A549 (cell line): ENCODE data around the gene SLC9C2. TPM values are rescaled to one million over a fixed set of nuclear protein-coding genes. Genes with fewer than 3 reads are reported as not detected.

Experiments used
- ATAC-seq, 2 experiments: fragments of 200-7000 bp in 1 of 2; fragments of >200 bp in 1 of 2; cut with Nextera tagmentation in 1 of 2; cut with Tn5 transposase in 1 of 2; 3 replicates each; pipeline versions ENCODE4 v1.8.0 to v1.9.1; 2018 to 2020; ENCODE audit warnings: mild to moderate bottlenecking in 1 of 2, moderate library complexity in 1 of 2
- CTCF ChIA-PET: fragments of 300-600 bp; sonication (Branson Sonifier 250); formaldehyde crosslinking; extraction: SDS; loops from one replicate; lab custom pipeline; 2021; ENCODE audit warnings: antibody characterized with exemption, inconsistent platforms; lab: Yijun Ruan, JAX
- POLR2A ChIA-PET: fragments of 350-600 bp; formaldehyde crosslinking; extraction: SDS; loops from one replicate; lab custom pipeline; 2021; ENCODE audit warnings: antibody characterized with exemption, inconsistent platforms; lab: Yijun Ruan, JAX
- DNase-seq, 2 experiments: peaks; one replicate each; pipeline versions ENCODE4 v3.0.0 to v3.0.0-alpha.2; 2011 to 2016; ENCODE audit warnings: low read depth in 1 of 2, low spot score in 1 of 2
- FAIRE-seq: peaks from 2 replicates; lab custom pipeline; 2011; peaks lifted over from hg19 to GRCh38; lab: Jason Lieb, UNC
- H3K27ac ChIP-seq, 2 experiments: fragments of >200 bp; sonication (Bioruptor Twin); formaldehyde crosslinking; 3 replicates each; pipeline ENCODE4 v1.5.1; 2016 to 2017
- H3K4me1 ChIP-seq: fragments of >200 bp; sonication (Bioruptor Twin); formaldehyde crosslinking; 3 replicates; pipeline ENCODE4 v1.6.1; 2016
- H3K4me2 ChIP-seq: fragments of >200 bp; sonication (Bioruptor Twin); formaldehyde crosslinking; 3 replicates; pipeline ENCODE4 v1.6.1; 2016
- H3K4me3 ChIP-seq: fragments of >200 bp; sonication (Bioruptor Twin); formaldehyde crosslinking; 3 replicates; pipeline ENCODE4 v1.5.1; 2016
- H3K9me3 ChIP-seq: fragments of >200 bp; sonication (Bioruptor Twin); formaldehyde crosslinking; 3 replicates; pipeline ENCODE4 v1.6.1; 2016
- BCL3 ChIP-seq: fragments of >200 bp; sonication (Bioruptor Twin); formaldehyde crosslinking; IDR thresholded peaks from 3 replicates; pipeline ENCODE4 v1.6.1; 2016
- BHLHE40 ChIP-seq: IDR thresholded peaks from 2 replicates; pipeline ENCODE4 v1.6.1; 2012; ENCODE audit warnings: low read depth, low read length, inconsistent platforms
- CEBPB ChIP-seq, 2 experiments: fragments of >200 bp in 1 of 2; sonication (Bioruptor Twin) in 1 of 2; formaldehyde crosslinking in 1 of 2; IDR thresholded peaks; 2 replicates each; pipeline ENCODE4 v1.6.1; 2012 to 2016
- CHD2 ChIP-seq: fragments of 150-350 bp; IDR thresholded peaks from 2 replicates; pipeline ENCODE4 v1.6.1; 2014; ENCODE audit warnings: low read length; ENCODE audit not compliant: partially characterized antibody
- CTCF ChIP-seq: fragments of >200 bp; sonication (Bioruptor Twin); formaldehyde crosslinking; IDR thresholded peaks from 3 replicates; pipeline ENCODE4 v1.5.1; 2016
- E2F6 ChIP-seq: IDR thresholded peaks from 2 replicates; pipeline ENCODE4 v1.6.1; 2012; ENCODE audit warnings: low read depth, borderline replicate concordance
- EHMT2 ChIP-seq: fragments of 200-600 bp; sonication (generic); IDR thresholded peaks from 2 replicates; pipeline ENCODE4 v1.6.1; 2016; ENCODE audit warnings: antibody characterized with exemption, low read depth, mild to moderate bottlenecking, moderate library complexity
- FOSL2 ChIP-seq, 2 experiments: fragments of 450-650 bp in 1 of 2; fragments of >200 bp in 1 of 2; sonication (Bioruptor Twin) in 1 of 2; formaldehyde crosslinking; IDR thresholded peaks; 2 replicates each; pipeline versions ENCODE4 v1.5.0 to v1.6.1; 2016 to 2020; ENCODE audit warnings: mild to moderate bottlenecking in 1 of 2, moderate library complexity in 1 of 2
- FOXS1 ChIP-seq: fragments of 250-450 bp; sonication (Bioruptor Pico); IDR thresholded peaks from 2 replicates; pipeline ENCODE4 v1.5.0; 2020; ENCODE audit warnings: mild to moderate bottlenecking, moderate library complexity
- GATA3 ChIP-seq: IDR thresholded peaks from 2 replicates; pipeline ENCODE4 v1.6.1; 2012; ENCODE audit warnings: borderline replicate concordance
- HEYL ChIP-seq: fragments of 250-450 bp; sonication (Bioruptor Pico); IDR thresholded peaks from 2 replicates; pipeline ENCODE4 v1.8.0; 2021; ENCODE audit warnings: mild to moderate bottlenecking, moderate library complexity
- HOXB13 ChIP-seq: fragments of 250-450 bp; sonication (Bioruptor Pico); IDR thresholded peaks from 2 replicates; pipeline ENCODE4 v1.5.0; 2020; ENCODE audit warnings: low read depth, mild to moderate bottlenecking, moderate library complexity
- HOXB5 ChIP-seq: fragments of 250-450 bp; sonication (Bioruptor Pico); IDR thresholded peaks from 2 replicates; pipeline ENCODE4 v1.5.0; 2020; ENCODE audit warnings: mild to moderate bottlenecking, moderate library complexity
- JUN ChIP-seq, 2 experiments: fragments of >200 bp; sonication (Bioruptor Twin); formaldehyde crosslinking; IDR thresholded peaks; 2 replicates in 1 of 2; 3 replicates in 1 of 2; pipeline ENCODE4 v1.6.1; 2016 to 2017
- KDM1A ChIP-seq: fragments of 200-600 bp; sonication (generic); IDR thresholded peaks from 2 replicates; pipeline ENCODE4 v1.6.1; 2016; ENCODE audit warnings: low read depth, mild to moderate bottlenecking
- MAFK ChIP-seq: fragments of 450-650 bp; IDR thresholded peaks from 2 replicates; pipeline ENCODE4 v1.6.1; 2014; ENCODE audit not compliant: partially characterized antibody
- MAX ChIP-seq: IDR thresholded peaks from 2 replicates; pipeline ENCODE4 v1.6.1; 2012
- MAZ ChIP-seq: fragments of 150-350 bp; IDR thresholded peaks from 2 replicates; pipeline ENCODE4 v1.6.1; 2014; ENCODE audit warnings: antibody characterized with exemption, low read depth, low read length, borderline replicate concordance
- NR3C1 ChIP-seq: fragments of >200 bp; sonication (Bioruptor Twin); formaldehyde crosslinking; IDR thresholded peaks from 3 replicates; pipeline ENCODE4 v1.6.1; 2017
- POLR2A ChIP-seq: IDR thresholded peaks from 2 replicates; pipeline ENCODE4 v1.6.1; 2012; ENCODE audit warnings: mild to moderate bottlenecking, low read length
- POLR2AphosphoS2 ChIP-seq: conservative IDR thresholded peaks from 2 replicates; pipeline ENCODE4 v1.6.1; 2012; ENCODE audit warnings: low read length, improper control_type of control experiment, inconsistent platforms
- RAD21 ChIP-seq, 2 experiments: fragments of >200 bp in 1 of 2; sonication (Bioruptor Twin) in 1 of 2; formaldehyde crosslinking in 1 of 2; IDR thresholded peaks in 1 of 2; conservative IDR thresholded peaks in 1 of 2; 2 replicates in 1 of 2; 3 replicates in 1 of 2; pipeline ENCODE4 v1.6.1; 2012 to 2018; ENCODE audit warnings: inconsistent platforms in 1 of 2
- RCOR1 ChIP-seq: fragments of 150-350 bp; IDR thresholded peaks from 2 replicates; pipeline ENCODE4 v1.6.1; 2014; ENCODE audit warnings: antibody characterized with exemption, low read length, low read depth
- SREBF2 ChIP-seq: fragments of 450-650 bp; IDR thresholded peaks from 2 replicates; pipeline ENCODE4 v1.6.1; 2014; ENCODE audit warnings: mild to moderate bottlenecking, moderate library complexity
- ZC3H11A ChIP-seq: fragments of 450-650 bp; IDR thresholded peaks from 2 replicates; pipeline ENCODE4 v1.6.1; 2014; ENCODE audit warnings: antibody characterized with exemption, mild to moderate bottlenecking
- WGBS: methylation state at CpG from one replicate; pipeline ENCODE4 v1.1.6; 2017; ENCODE audit errors: missing lambda C conversion rate; 5-methylcytosine and 5-hydroxymethylcytosine counted together
- polyA plus RNA-seq, 4 experiments: library from polyadenylated mRNA; depleted of rRNA in 3 of 4; stranded (reverse); fragments of >200 nt; fragmentation: RNase III in 1 of 4; extraction: RNeasy Plus Mini Kit Qiagen cat#74134 plus additional on column Dnase treatment in 1 of 4; gene quantifications; 2 replicates in 3 of 4; 3 replicates in 1 of 4; pipeline ENCODE4 v1.2.3, GENCODE V29; 2011 to 2017
- TF ChIP-seq, protein P1 (sequence below): fragments of >200 bp; sonication (Bioruptor Twin); formaldehyde crosslinking; IDR thresholded peaks from 2 replicates; pipeline ENCODE4 v1.6.1; 2016

Gene SLC9C2
- polyA plus RNA-seq, 2 of the 4 experiments (the other 2 are of a cell fraction), result not detected

DNA sequence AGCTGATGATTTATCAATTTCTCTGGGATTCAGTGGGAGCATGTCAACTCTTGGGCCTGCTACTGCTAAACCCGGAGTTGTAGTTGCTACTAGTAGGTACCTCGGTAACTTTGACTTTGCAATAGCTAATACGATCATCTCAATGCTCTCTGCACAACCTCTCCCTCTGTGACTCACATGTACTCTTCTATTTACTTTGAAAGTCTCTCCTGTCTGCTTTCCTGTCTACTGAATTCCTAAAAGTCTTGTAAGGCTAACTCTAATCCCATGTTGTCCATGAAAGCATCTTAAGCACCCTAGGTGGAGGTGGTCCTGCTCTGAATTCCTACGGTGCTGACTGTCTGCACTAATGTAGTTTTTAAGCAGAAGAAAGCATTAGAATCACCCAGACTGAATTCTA, 29.3 kb downstream of the SLC9C2 start:
- peak overlapping the region; percentile 26 to 72; a peak in 4 of 6 replicates for H3K27ac ChIP-seq
- ATAC-seq (peak; percentile 86 to 90), DNase-seq (peak; percentile 18 to 48), FAIRE-seq (no peak)
- H3K4me3 ChIP-seq, result no peak overlapping the region
- H3K4me1 ChIP-seq, result peaks cover 13% of the 10 kb centered on the region
- POLR2A ChIA-PET, result interaction anchor here (0.7 to 1.0 kb wide), 2 partner anchors 141 to 181 kb away, joined by 3 read pairs; partner anchors contain the start of gene KLHL20
- WGBS, result 15% methylated on average over 4 of the region's 4 CpGs
- CTCF ChIA-PET, result no interaction called here
- no peak for TF ChIP-seq FOSL2 (IDR thresholded peaks at IDR 0.05)
- peak; percentile 46 for TF ChIP-seq FOSL2 (CRISPR knock-in tag; IDR thresholded peaks at IDR 0.05)
- TF ChIP-seq CTCF, result no peak
- H3K4me2 ChIP-seq, result peak overlapping the region; percentile 53
- no peaks in the 10 kb centered on the region for H3K9me3 ChIP-seq

DNA sequence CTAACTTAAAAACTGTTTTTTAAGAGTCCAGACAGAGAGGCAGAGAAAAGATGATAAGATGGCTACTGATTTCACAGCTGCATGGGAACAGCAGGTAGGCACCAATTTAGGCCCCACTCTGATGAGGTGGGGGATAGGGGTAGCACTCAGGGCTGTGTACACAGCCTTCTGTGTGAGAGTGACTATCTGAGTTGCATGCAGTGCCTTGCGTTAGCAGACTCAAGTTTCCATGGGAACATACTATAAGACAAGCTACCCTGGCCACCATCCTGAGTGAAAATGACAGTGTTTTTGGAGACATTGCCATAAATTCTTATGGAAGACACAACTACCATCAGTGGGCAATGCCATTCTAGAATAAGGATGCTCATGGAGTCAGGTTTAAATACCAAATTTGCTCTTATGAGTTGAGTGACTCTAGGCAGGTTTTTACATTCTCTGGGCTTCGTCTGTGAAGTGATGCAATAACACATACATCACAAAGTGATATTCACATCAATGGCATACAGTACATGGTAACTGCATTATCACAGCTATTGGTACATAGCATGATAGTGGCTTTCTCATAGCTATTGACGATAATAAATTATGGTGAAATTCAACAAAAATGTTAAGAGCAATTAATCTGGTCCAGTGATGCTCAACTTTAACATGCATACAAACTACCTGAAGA, 30.5 kb downstream of the SLC9C2 start:
- POLR2A ChIA-PET, result no interaction called here

GRCh38 chr1:173570370-173571007, 32.4 kb downstream of the SLC9C2 start:
- DNase-seq, result no peak
- POLR2A ChIA-PET, result no interaction called here
- 89% methylated on average over 4 of the region's 4 CpGs for WGBS
- no peak overlapping the region for H3K4me3 ChIP-seq
- ATAC-seq, result no peak
- FAIRE-seq, result no peak
- no peaks in the 10 kb centered on the region for H3K9me3 ChIP-seq
- H3K4me1 ChIP-seq, result peaks cover 13% of the 10 kb centered on the region
- H3K27ac ChIP-seq, result no peak overlapping the region
- TF ChIP-seq NR3C1 (no peak), SREBF2 (no peak), HOXB13 (CRISPR knock-in tag) (no peak), MAFK (no peak), RCOR1 (no peak), MAX (no peak), CHD2 (no peak), E2F6 (no peak), FOSL2 (IDR thresholded peaks at IDR 0.05) (no peak), FOSL2 (CRISPR knock-in tag; IDR thresholded peaks at IDR 0.05) (no peak), CTCF (no peak), RAD21 (conservative IDR thresholded peaks at IDR 0.05 in 1 of 2, IDR thresholded peaks at IDR 0.05 in 1 of 2) (no peak), BHLHE40 (no peak)
- TF ChIP-seq, protein P1, sequence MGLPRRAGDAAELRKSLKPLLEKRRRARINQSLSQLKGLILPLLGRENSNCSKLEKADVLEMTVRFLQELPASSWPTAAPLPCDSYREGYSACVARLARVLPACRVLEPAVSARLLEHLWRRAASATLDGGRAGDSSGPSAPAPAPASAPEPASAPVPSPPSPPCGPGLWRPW, result no peak
- no peak overlapping the region for H3K4me2 ChIP-seq
- CTCF ChIA-PET, result no interaction called here

More for the DNA sequence above, 30.5 kb downstream of the SLC9C2 start:
- FAIRE-seq, result no peak
- DNase-seq, result no peak
- peaks cover 13% of the 10 kb centered on the region for H3K4me1 ChIP-seq
- WGBS, result 89% methylated on average over 3 of the region's 3 CpGs
- CTCF ChIA-PET, result no interaction called here
- no peak overlapping the region for H3K27ac ChIP-seq
- no peak overlapping the region for H3K4me2 ChIP-seq
- no peak for ATAC-seq
- TF ChIP-seq HEYL (no peak), GATA3 (no peak), ZC3H11A (no peak), POLR2AphosphoS2 (no peak), POLR2A (no peak), FOXS1 (CRISPR knock-in tag) (no peak), KDM1A (no peak), EHMT2 (no peak), MAZ (no peak), BCL3 (no peak), CEBPB (IDR thresholded peaks at IDR 0.05) (no peak; a peak in 1 of 4 replicates), MAFK (no peak), JUN (IDR thresholded peaks at IDR 0.05) (no peak), HOXB5 (no peak)
- no peaks in the 10 kb centered on the region for H3K9me3 ChIP-seq
- no peak overlapping the region for H3K4me3 ChIP-seq
